ENCODE measurements around the gene LRRC1.

GRCh38 chr6:53918854-53919510 is 124.2 kb downstream of the LRRC1 start:
- TF ChIP-seq, protein P1, sequence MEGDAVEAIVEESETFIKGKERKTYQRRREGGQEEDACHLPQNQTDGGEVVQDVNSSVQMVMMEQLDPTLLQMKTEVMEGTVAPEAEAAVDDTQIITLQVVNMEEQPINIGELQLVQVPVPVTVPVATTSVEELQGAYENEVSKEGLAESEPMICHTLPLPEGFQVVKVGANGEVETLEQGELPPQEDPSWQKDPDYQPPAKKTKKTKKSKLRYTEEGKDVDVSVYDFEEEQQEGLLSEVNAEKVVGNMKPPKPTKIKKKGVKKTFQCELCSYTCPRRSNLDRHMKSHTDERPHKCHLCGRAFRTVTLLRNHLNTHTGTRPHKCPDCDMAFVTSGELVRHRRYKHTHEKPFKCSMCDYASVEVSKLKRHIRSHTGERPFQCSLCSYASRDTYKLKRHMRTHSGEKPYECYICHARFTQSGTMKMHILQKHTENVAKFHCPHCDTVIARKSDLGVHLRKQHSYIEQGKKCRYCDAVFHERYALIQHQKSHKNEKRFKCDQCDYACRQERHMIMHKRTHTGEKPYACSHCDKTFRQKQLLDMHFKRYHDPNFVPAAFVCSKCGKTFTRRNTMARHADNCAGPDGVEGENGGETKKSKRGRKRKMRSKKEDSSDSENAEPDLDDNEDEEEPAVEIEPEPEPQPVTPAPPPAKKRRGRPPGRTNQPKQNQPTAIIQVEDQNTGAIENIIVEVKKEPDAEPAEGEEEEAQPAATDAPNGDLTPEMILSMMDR (IDR thresholded peaks at IDR 0.05), result no peak
- TF ChIP-seq POLR2A (IDR thresholded peaks at IDR 0.05), result no peak
